OCI-LY7 (cell line): ENCODE results near the gene DCLK1. TPM values are rescaled to one million over a fixed set of nuclear protein-coding genes. Genes with fewer than 3 reads are reported as not detected.

Source experiments
- BruUV-seq: library from RNA; stranded (reverse); fragments of 400-500 nt; replicated peaks from 2 replicates; lab custom pipeline; 2021; lab: Mats Ljungman, UMichigan
- CTCF ChIA-PET: fragments of 300-600 bp; sonication (Branson Sonifier 250); formaldehyde crosslinking; loops from one replicate; lab custom pipeline; 2022; ENCODE audit warnings: antibody characterized with exemption; ENCODE audit not compliant: unreplicated experiment; lab: Charles Lee
- POLR2A ChIA-PET: fragments of 300-600 bp; sonication (Branson Sonifier 250); formaldehyde crosslinking; loops from one replicate; lab custom pipeline; 2022; ENCODE audit warnings: antibody characterized with exemption; lab: Charles Lee
- DNase-seq: peaks from one replicate; pipeline ENCODE4 v3.0.0-alpha.2; 2015; ENCODE audit warnings: low spot score
- H2AFZ ChIP-seq: fragments of 200-600 bp; sonication (generic), shearing (Covaris generic); 2 replicates; pipeline ENCODE4 v1.6.1; 2014; ENCODE audit warnings: mild to moderate bottlenecking, antibody characterized with exemption, low read length, moderate library complexity
- H3K27ac ChIP-seq: fragments of 200-600 bp; sonication (generic); 2 replicates; pipeline ENCODE4 v1.5.1; 2014; ENCODE audit warnings: mixed run types, low read depth, mild to moderate bottlenecking, moderate library complexity, low read length, inconsistent platforms; ENCODE audit not compliant: poor library complexity, severe bottlenecking
- H3K36me3 ChIP-seq: fragments of 200-600 bp; sonication (generic); 2 replicates; pipeline ENCODE4 v1.6.1; 2014; ENCODE audit warnings: mild to moderate bottlenecking, antibody characterized with exemption, low read length, moderate library complexity, mixed read lengths; ENCODE audit not compliant: insufficient read depth
- H3K4me1 ChIP-seq: fragments of 200-600 bp; sonication (generic); 2 replicates; pipeline ENCODE4 v1.5.1; 2014; ENCODE audit warnings: mild to moderate bottlenecking, low read length; ENCODE audit not compliant: insufficient read depth, poor library complexity, severe bottlenecking
- H3K4me2 ChIP-seq: fragments of 200-600 bp; sonication (generic); 2 replicates; pipeline ENCODE4 v1.6.1; 2014; ENCODE audit warnings: mild to moderate bottlenecking, low read length
- H3K4me3 ChIP-seq: fragments of 200-600 bp; sonication (generic); 2 replicates; pipeline ENCODE4 v1.5.1; 2014; ENCODE audit warnings: mild to moderate bottlenecking, low read depth, low read length; ENCODE audit not compliant: poor library complexity, severe bottlenecking
- H3K79me2 ChIP-seq: fragments of 200-600 bp; sonication (generic); 2 replicates; pipeline ENCODE4 v1.6.1; 2016; ENCODE audit warnings: low read depth, mild to moderate bottlenecking, low read length, moderate library complexity, mixed read lengths; ENCODE audit not compliant: insufficient read depth
- H3K9me2 ChIP-seq: fragments of 200-600 bp; sonication (generic); 2 replicates; pipeline ENCODE4 v1.6.1; 2016; ENCODE audit warnings: mild to moderate bottlenecking, low read length, mixed read lengths; ENCODE audit not compliant: insufficient read depth
- H3K9me3 ChIP-seq: fragments of 200-600 bp; sonication (generic); 2 replicates; pipeline ENCODE4 v1.6.1; 2014; ENCODE audit warnings: mild to moderate bottlenecking, mixed run types, low read length, mixed read lengths
- H4K20me1 ChIP-seq: fragments of 200-600 bp; sonication (generic); 2 replicates; pipeline ENCODE4 v1.6.1; 2014; ENCODE audit warnings: mild to moderate bottlenecking, antibody characterized with exemption, low read length, moderate library complexity, mixed read lengths; ENCODE audit not compliant: insufficient read depth
- EZH2phosphoT487 ChIP-seq: fragments of 200-600 bp; sonication (generic); IDR thresholded peaks from 2 replicates; pipeline ENCODE4 v1.6.1; 2018; ENCODE audit warnings: low read depth, borderline replicate concordance, mild to moderate bottlenecking, mixed run types, antibody characterized with exemption, low read length, moderate library complexity, mixed read lengths
- intact Hi-C: fragments of 100-400 bp; cut with micrococcal nuclease; formaldehyde crosslinking; loops from one replicate; pipeline ENCODE4 v1.10.0; 2022; ENCODE audit not compliant: unreplicated experiment
- total RNA-seq, 2 experiments: library from RNA; depleted of rRNA in 1 of 2; stranded (reverse); fragments of >200 nt in 1 of 2; shearing (Covaris generic) in 1 of 2; gene quantifications; 2 replicates each; pipeline ENCODE4 v1.2.3, GENCODE V29; 2014 to 2022
- TF ChIP-seq, protein P1 (sequence below): fragments of 200-600 bp; sonication (generic); conservative IDR thresholded peaks from 2 replicates; pipeline ENCODE4 v1.5.1; 2014; ENCODE audit warnings: mild to moderate bottlenecking, antibody characterized with exemption, low read length, moderate library complexity, mixed read lengths

DCLK1 gene
- total RNA-seq, 2 experiments from 2014 or later, result not detected

DNA sequence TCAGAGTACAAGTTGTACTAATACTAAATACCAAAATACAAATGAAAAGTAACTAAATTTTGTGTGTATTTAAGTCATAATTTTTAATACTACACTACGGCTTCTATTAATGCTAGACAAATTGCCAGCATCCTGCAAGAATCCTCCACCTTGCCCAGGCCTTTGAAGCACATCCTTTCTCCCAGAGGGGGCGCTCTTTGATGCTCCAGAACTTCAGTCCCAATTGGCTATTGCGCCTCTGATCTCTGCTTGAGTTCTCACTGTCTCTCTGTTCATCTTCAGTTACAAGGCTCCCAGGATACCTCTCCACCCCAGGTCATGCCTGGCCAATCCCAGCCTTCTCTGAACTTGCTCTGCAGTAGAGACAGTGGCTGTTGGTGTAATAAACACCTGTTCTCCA is 141.0 kb downstream of the DCLK1 start:
- BruUV-seq, result no TSS peak
- intact Hi-C loops, result no loop called here
- ChIA-PET CTCF (no interaction called here), POLR2A (no interaction called here)
- DNase-seq, result no peak
- Histone ChIP-seq H4K20me1 (no peaks in the 10 kb centered on the region), H3K9me2 (no peaks in the 10 kb centered on the region), H3K79me2 (no peaks in the 10 kb centered on the region), H3K4me3 (no peak overlapping the region), H2AFZ (no peak overlapping the region), H3K27ac (no peak overlapping the region), H3K4me2 (no peak overlapping the region), H3K36me3 (no peaks in the 10 kb centered on the region), H3K4me1 (no peaks in the 10 kb centered on the region), H3K9me3 (no peaks in the 10 kb centered on the region)
- TF ChIP-seq, protein P1, sequence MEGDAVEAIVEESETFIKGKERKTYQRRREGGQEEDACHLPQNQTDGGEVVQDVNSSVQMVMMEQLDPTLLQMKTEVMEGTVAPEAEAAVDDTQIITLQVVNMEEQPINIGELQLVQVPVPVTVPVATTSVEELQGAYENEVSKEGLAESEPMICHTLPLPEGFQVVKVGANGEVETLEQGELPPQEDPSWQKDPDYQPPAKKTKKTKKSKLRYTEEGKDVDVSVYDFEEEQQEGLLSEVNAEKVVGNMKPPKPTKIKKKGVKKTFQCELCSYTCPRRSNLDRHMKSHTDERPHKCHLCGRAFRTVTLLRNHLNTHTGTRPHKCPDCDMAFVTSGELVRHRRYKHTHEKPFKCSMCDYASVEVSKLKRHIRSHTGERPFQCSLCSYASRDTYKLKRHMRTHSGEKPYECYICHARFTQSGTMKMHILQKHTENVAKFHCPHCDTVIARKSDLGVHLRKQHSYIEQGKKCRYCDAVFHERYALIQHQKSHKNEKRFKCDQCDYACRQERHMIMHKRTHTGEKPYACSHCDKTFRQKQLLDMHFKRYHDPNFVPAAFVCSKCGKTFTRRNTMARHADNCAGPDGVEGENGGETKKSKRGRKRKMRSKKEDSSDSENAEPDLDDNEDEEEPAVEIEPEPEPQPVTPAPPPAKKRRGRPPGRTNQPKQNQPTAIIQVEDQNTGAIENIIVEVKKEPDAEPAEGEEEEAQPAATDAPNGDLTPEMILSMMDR, result peak; percentile 39; the same call in 1 of the 2 replicates
- no peak for TF ChIP-seq EZH2phosphoT487

DNA sequence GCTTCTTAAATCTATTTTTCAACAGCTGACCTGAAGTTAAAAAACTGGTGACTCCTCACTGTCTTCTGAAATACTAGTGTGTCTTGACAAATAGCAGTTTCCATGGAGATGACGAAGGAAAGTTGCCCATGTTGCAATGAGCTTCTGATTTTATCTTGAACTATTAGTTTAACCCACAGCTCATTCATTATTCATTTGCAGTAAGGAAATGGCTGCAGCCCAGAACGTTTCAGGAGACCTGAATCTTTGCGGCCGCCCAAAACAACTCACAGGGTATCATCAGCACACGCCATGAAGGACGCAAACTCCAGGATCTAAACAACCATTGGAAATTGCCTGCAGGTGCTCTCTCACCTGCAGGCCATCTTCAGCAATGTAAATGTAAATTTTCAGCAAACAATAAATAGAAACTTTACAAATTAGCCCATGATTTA is 142.5 kb downstream of the DCLK1 start:
- Histone ChIP-seq H3K36me3 (no peaks in the 10 kb centered on the region), H3K9me2 (no peaks in the 10 kb centered on the region), H3K4me1 (no peaks in the 10 kb centered on the region), H3K4me3 (no peak overlapping the region), H3K79me2 (no peaks in the 10 kb centered on the region), H4K20me1 (no peaks in the 10 kb centered on the region), H2AFZ (no peak overlapping the region), H3K4me2 (no peak overlapping the region), H3K27ac (no peak overlapping the region), H3K9me3 (no peaks in the 10 kb centered on the region)
- intact Hi-C loops, result no loop called here
- TF ChIP-seq EZH2phosphoT487, result no peak
- TF ChIP-seq, protein P1, result no peak
- POLR2A ChIA-PET, result interaction anchor here (0.5 kb wide), 1 partner anchor 1660 kb away, joined by 4 read pairs; no protein-coding TSS in a partner anchor
- BruUV-seq, result no TSS peak
- CTCF ChIA-PET, result no interaction called here
- DNase-seq, result no peak

DNA sequence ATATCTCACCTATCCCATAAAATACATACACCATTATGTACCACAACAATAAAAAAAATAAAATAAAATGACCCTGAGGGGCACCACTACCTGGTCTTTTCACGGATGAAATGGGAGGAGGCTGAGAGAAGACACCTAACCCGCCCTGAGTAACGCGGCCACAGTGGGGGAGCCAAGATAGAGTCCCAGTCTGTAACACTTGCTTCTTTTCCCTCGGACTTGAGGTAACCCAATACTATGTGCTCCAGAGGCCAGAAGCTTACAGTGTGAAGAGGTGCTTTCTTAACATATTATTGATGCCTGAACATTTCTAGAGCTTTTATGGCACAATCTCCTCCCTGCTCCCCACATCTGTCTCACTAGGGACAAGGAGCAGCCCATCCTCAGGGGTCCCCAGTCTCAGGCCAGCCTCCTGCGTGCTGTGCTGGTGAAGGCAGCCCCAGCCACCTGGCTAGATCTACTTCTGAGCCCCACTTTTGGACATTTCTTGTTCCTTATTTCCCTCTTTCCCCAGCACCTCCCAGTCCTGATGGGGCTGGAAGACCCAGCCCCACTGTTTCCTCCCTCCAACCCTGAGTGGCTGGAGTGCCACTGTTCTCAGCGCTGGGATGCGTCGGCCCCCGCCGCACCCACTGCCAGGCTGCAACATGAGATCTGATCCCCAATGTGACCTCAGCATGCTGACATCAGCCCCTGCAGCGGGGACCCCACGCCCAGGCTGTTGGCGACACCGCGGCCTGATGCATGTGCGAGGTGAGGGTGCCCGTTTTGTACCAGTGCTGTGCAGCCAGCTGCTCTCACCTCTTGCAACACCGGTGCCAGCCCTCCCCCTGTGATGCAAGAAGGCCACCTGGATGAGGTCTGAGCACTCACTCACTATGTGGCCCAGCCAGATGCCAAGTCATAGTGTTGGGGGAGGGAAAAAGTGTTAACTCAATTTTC is 143.3 kb downstream of the DCLK1 start:
- CTCF ChIA-PET, result no interaction called here
- TF ChIP-seq EZH2phosphoT487, result no peak
- TF ChIP-seq, protein P1, result no peak
- DNase-seq, result no peak
- Histone ChIP-seq H3K79me2 (no peaks in the 10 kb centered on the region), H4K20me1 (no peaks in the 10 kb centered on the region), H3K4me1 (no peaks in the 10 kb centered on the region), H3K4me3 (no peak overlapping the region), H2AFZ (no peak overlapping the region), H3K27ac (no peak overlapping the region), H3K9me3 (no peaks in the 10 kb centered on the region), H3K4me2 (no peak overlapping the region), H3K36me3 (no peaks in the 10 kb centered on the region), H3K9me2 (no peaks in the 10 kb centered on the region)
- intact Hi-C loops, result no loop called here
- POLR2A ChIA-PET, result no interaction called here
- BruUV-seq, result no TSS peak
